Mucosa of rectum (tissue), 2 donors: ENCODE measurements around the gene CDKN2AIP.

ENCODE experiments used
- H3K27ac ChIP-seq, 2 donors: one replicate each; pipeline ENCODE4 v1.7.0; 2013; ENCODE audit warnings: inconsistent platforms in 2 of 2, low read depth in 2 of 2, low read length in 2 of 2
- H3K27me3 ChIP-seq, 2 donors: one replicate each; pipeline ENCODE4 v1.7.0; 2013; ENCODE audit warnings: low read length in 2 of 2; ENCODE audit not compliant: control insufficient read depth in 2 of 2, insufficient read depth in 2 of 2
- H3K36me3 ChIP-seq, 2 donors: one replicate each; pipeline ENCODE4 v1.7.0; 2013; ENCODE audit warnings: low read length in 2 of 2; ENCODE audit not compliant: control insufficient read depth in 2 of 2, insufficient read depth in 2 of 2
- H3K4me1 ChIP-seq, 2 donors: one replicate each; pipeline ENCODE4 v1.7.0; 2013; ENCODE audit warnings: low read length in 2 of 2, mild to moderate bottlenecking in 1 of 2; ENCODE audit not compliant: control insufficient read depth in 2 of 2, insufficient read depth in 2 of 2
- H3K4me3 ChIP-seq, 2 donors: one replicate each; pipeline ENCODE4 v1.7.0; 2013; ENCODE audit warnings: low read length in 2 of 2
- H3K9ac ChIP-seq, 2 donors: one replicate each; pipeline ENCODE4 v1.7.0; 2013; ENCODE audit warnings: low read length in 2 of 2, low read depth in 1 of 2, mild to moderate bottlenecking in 1 of 2
- H3K9me3 ChIP-seq, 2 donors: one replicate each; pipeline ENCODE4 v1.7.0; 2013; ENCODE audit warnings: low read length in 2 of 2; ENCODE audit not compliant: control insufficient read depth in 2 of 2
- donor health status: healthy.
- donor health status: Normal muscosa, but diverticular disease.

Gene CDKN2AIP

GRCh38 chr4:183444214-183445096 is at the start of gene CDKN2AIP:
CDKN2AIP (plus strand) TSS chr4:183444636; CDS start chr4:183444798, 162 bp downstream.
- Histone ChIP-seq H3K4me3 (peak within 1 kb of the TSS; percentile 93 to 94), H3K9me3 (no peaks in the 10 kb centered on the region), H3K27ac (peak within 1 kb of the TSS; percentile 99 to 100), H3K9ac (peak within 1 kb of the TSS; percentile 99 to 100), H3K27me3 (no peaks in the 10 kb centered on the region), H3K4me1 (peaks cover 33 to 37% of the 10 kb centered on the region in 2 donors), H3K36me3 (peaks cover 22 to 29% of the 10 kb centered on the region in 2 donors)

DNA sequence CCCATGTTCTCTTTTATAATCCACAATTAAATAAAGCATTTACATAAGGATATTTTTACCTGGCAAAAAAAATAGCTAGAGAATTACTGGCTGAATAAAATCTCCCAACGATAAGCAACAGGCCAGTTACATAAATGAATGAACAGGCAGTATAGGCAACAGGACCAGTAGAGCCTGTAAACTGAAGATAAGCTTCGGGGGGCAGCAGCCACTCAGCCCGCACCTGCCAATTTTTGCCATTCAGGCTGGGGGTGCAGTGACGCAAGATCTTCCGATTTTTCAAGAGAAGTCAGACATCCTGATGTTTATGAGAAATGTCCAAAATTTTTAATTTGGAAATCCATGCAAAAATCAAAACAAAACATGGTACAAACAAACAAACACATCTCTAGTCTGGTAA is 49.0 kb upstream of the CDKN2AIP start:
- H3K4me1 ChIP-seq: peaks cover 6 to 7% of the 10 kb centered on the region in 2 donors
- no peak overlapping the region for H3K4me3 ChIP-seq
- H3K27ac ChIP-seq: no peak overlapping the region
- peaks cover 0 to 4% of the 10 kb centered on the region in 2 donors for H3K27me3 ChIP-seq
- no peaks in the 10 kb centered on the region for H3K36me3 ChIP-seq
- no peaks in the 10 kb centered on the region for H3K9me3 ChIP-seq
- no peak overlapping the region for H3K9ac ChIP-seq

- H3K27ac ChIP-seq: no peak overlapping the region
- H3K4me1 ChIP-seq: peaks cover 6 to 7% of the 10 kb centered on the region in 2 donors
- H3K9me3 ChIP-seq: no peaks in the 10 kb centered on the region
- no peaks in the 10 kb centered on the region for H3K36me3 ChIP-seq
- H3K9ac ChIP-seq: no peak overlapping the region
- no peak overlapping the region for H3K4me3 ChIP-seq
- H3K27me3 ChIP-seq: peaks cover 0 to 4% of the 10 kb centered on the region in 2 donors
These were observed 48.2 kb upstream of the CDKN2AIP start for GRCh38 chr4:183396227-183396637.

DNA sequence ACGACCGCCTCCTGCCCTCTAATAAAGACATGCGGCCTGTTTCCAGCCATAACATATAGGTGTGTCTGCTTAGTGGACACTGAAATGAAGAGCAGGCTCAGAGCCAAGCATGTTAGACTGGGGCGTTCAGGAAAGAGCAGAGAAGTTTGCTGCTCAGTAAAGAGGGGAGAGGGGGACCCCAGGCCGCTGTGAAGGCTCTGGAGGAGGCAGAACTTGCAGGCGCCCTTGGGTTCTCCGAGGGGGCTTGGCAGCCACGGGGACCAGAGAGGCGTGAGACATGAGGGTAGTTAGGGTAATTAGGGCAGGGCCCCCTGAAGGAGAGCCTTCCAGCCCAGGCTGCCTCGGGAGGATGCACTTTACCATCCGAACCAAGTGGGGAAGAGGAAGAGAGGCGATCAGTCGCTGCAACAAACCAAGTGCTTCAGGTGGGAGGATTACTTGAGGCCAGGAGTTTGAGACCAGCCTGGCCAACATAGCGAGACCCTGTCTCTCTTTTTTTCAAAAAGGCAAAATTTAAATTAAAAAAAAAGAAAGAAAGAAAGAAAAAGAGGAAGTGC is 46.6 kb upstream of the CDKN2AIP start:
- Histone ChIP-seq H3K9me3 (no peaks in the 10 kb centered on the region), H3K27ac (no peak overlapping the region), H3K27me3 (peaks cover 0 to 4% of the 10 kb centered on the region in 2 donors), H3K4me3 (peak overlapping the region; percentile 75 to 78), H3K9ac (peak overlapping the region in 1 of 2 donors; percentile 82), H3K4me1 (peaks cover 6 to 7% of the 10 kb centered on the region in 2 donors), H3K36me3 (no peaks in the 10 kb centered on the region)

GRCh38 chr4:183398298-183399125 is 45.9 kb upstream of the CDKN2AIP start:
- Histone ChIP-seq H3K27ac (peak overlapping the region; percentile 23 to 39), H3K9me3 (no peaks in the 10 kb centered on the region), H3K4me1 (peaks cover 6 to 7% of the 10 kb centered on the region in 2 donors), H3K4me3 (peak overlapping the region; percentile 75 to 78), H3K27me3 (peaks cover 0 to 4% of the 10 kb centered on the region in 2 donors), H3K36me3 (no peaks in the 10 kb centered on the region), H3K9ac (peak overlapping the region; percentile 52 to 82)

DNA sequence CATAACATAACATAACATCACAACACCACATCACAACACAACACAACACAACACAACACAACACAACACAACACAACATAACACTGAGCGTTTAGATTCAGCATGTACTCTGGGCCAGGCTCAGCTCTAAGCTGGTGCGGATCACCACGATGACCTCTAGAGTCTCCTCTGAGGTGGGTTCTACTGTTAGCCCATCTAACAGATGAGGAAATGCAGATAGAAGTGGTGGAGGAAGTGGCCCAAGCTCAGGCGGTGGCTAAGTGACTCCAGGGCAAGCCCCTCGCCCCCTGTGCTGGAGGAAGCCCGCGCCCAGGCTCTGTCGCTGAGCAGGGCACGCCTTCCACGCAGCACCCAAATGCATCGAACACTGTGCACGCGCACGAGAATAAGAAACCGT is 45.3 kb upstream of the CDKN2AIP start:
- H3K4me3 ChIP-seq: peak overlapping the region; percentile 75 to 78
- peak overlapping the region in 1 of 2 donors; percentile 82 for H3K9ac ChIP-seq
- H3K4me1 ChIP-seq: peaks cover 6 to 7% of the 10 kb centered on the region in 2 donors
- H3K36me3 ChIP-seq: no peaks in the 10 kb centered on the region
- H3K27me3 ChIP-seq: no peaks in the 10 kb centered on the region
- no peak overlapping the region for H3K27ac ChIP-seq
- H3K9me3 ChIP-seq: no peaks in the 10 kb centered on the region

DNA sequence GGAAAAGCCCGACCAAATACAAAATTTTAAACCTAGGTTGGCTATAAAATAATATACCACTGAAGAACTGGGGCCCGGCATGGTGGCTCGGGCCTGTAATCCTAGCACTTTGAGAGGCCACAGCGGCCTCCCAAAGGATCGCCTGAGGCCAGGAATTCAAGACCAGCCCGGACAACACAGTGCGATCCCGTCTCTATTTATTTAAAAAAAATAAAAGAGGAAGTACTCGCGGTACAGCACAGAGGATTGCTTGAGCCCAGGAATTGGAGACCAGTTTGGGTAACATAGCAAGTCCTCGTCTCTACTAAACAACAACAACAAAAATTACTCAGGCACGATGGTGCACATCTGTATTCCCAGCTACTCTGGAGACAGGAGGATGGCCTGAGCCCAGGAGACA is 44.8 kb upstream of the CDKN2AIP start:
- no peaks in the 10 kb centered on the region for H3K9me3 ChIP-seq
- no peak overlapping the region for H3K4me3 ChIP-seq
- H3K27me3 ChIP-seq: no peaks in the 10 kb centered on the region
- H3K4me1 ChIP-seq: peaks cover 6 to 7% of the 10 kb centered on the region in 2 donors
- no peak overlapping the region for H3K9ac ChIP-seq
- no peaks in the 10 kb centered on the region for H3K36me3 ChIP-seq
- H3K27ac ChIP-seq: no peak overlapping the region

DNA sequence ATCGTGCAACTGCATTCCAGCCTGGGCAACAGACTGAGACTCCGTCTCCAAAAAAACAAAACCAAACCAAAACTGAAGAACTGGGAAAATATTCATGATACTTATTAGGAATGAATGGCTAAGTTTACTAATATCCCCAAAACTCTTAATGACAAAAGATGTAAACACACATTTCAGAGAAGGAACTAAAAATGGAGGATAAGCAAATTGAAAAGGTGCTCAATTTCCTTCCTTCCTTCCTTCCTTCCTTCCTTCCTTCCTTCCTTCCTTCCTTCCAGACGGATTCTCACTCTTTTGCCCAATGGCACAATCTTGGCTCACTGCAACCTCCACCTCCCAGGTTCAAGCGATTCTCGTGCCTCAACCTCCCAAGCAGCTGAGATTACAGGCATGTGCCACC is 44.4 kb upstream of the CDKN2AIP start:
- Histone ChIP-seq H3K27ac (no peak overlapping the region), H3K9me3 (no peaks in the 10 kb centered on the region), H3K4me3 (no peak overlapping the region), H3K36me3 (no peaks in the 10 kb centered on the region), H3K9ac (no peak overlapping the region), H3K27me3 (no peaks in the 10 kb centered on the region), H3K4me1 (peaks cover 6 to 7% of the 10 kb centered on the region in 2 donors)

DNA sequence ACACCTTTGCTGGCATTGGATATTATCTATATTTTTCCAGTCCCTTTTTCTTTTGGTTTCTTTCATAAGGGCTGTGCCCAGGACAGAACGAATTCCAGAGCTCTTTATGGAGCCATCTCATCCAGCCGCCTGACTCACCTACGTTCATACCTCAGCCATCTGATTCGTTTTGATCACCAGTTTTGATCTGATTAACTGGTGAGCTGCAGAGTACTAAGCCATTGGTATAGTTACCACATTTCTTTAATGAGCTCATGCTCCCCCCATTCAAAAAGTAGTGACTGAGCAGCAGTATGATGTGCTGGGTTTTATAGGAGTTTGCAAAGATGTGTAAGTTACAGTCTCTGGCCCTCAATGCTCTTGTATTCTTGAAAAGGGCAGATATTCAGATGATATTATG is 43.0 kb upstream of the CDKN2AIP start:
- Histone ChIP-seq H3K4me1 (peaks cover 6 to 7% of the 10 kb centered on the region in 2 donors), H3K36me3 (no peaks in the 10 kb centered on the region), H3K9ac (no peak overlapping the region), H3K4me3 (no peak overlapping the region), H3K9me3 (no peaks in the 10 kb centered on the region), H3K27ac (no peak overlapping the region), H3K27me3 (no peaks in the 10 kb centered on the region)
